HEK293 (cell line): ENCODE measurements around the gene FNDC5.
A peak's percentile ranks its signal among the peaks of the same experiment; 100 is the strongest.

Source experiments
- REPIN1 ChIP-seq: fragments of 450-650 bp; formaldehyde crosslinking; IDR thresholded peaks from 2 replicates; pipeline ENCODE4 v1.5.1; 2017; ENCODE audit warnings: missing biosample characterization, missing genetic modification characterization, low read depth
- ZNF133 ChIP-seq: fragments of 450-650 bp; formaldehyde crosslinking; IDR thresholded peaks from 2 replicates; pipeline ENCODE4 v1.5.1; 2016; ENCODE audit warnings: missing biosample characterization, missing genetic modification characterization
- ZNF239 ChIP-seq: fragments of 450-650 bp; formaldehyde crosslinking; IDR thresholded peaks from 2 replicates; pipeline ENCODE4 v1.5.1; 2016; ENCODE audit warnings: missing biosample characterization, missing genetic modification characterization
- ZNF24 ChIP-seq: fragments of 450-650 bp; formaldehyde crosslinking; IDR thresholded peaks from 2 replicates; pipeline ENCODE4 v1.5.1; 2016; ENCODE audit warnings: missing biosample characterization, missing genetic modification characterization
- ZNF274 ChIP-seq, 2 experiments: fragments of 200-500 bp in 1 of 2; fragments of 450-650 bp in 1 of 2; sonication (Bioruptor generic) in 1 of 2; formaldehyde crosslinking in 1 of 2; IDR thresholded peaks; 2 replicates each; pipeline versions ENCODE4 v1.5.1 to v1.6.1; 2014 to 2016; ENCODE audit warnings: borderline replicate concordance in 1 of 2, inconsistent platforms in 1 of 2, low read length in 1 of 2, missing biosample characterization in 1 of 2, missing genetic modification characterization in 1 of 2
- ZNF335 ChIP-seq: fragments of 450-650 bp; formaldehyde crosslinking; conservative IDR thresholded peaks from 2 replicates; pipeline ENCODE4 v1.5.1; 2016; ENCODE audit warnings: missing biosample characterization, missing genetic modification characterization
- ZNF391 ChIP-seq: fragments of 450-650 bp; formaldehyde crosslinking; IDR thresholded peaks from 2 replicates; pipeline ENCODE4 v1.5.1; 2016; ENCODE audit warnings: low read depth, missing biosample characterization, missing genetic modification characterization, borderline replicate concordance
- ZNF433 ChIP-seq: fragments of 450-650 bp; formaldehyde crosslinking; IDR thresholded peaks from 2 replicates; pipeline ENCODE4 v1.5.1; 2016; ENCODE audit warnings: missing biosample characterization, missing genetic modification characterization, low read depth
- ZNF777 ChIP-seq: fragments of 450-650 bp; formaldehyde crosslinking; IDR thresholded peaks from 2 replicates; pipeline ENCODE4 v1.5.1; 2017; ENCODE audit warnings: missing biosample characterization, missing genetic modification characterization, borderline replicate concordance
- TF ChIP-seq, protein P1 (sequence below): fragments of 450-650 bp; formaldehyde crosslinking; IDR thresholded peaks from 2 replicates; pipeline ENCODE4 v1.5.1; 2016; ENCODE audit warnings: missing biosample characterization, missing genetic modification characterization
- TF ChIP-seq, protein P2 (sequence below): fragments of 450-650 bp; formaldehyde crosslinking; optimal IDR thresholded peaks from 2 replicates; pipeline ENCODE3; 2016; ENCODE audit warnings: missing biosample characterization, mild to moderate bottlenecking, missing genetic modification characterization
- TF ChIP-seq, protein P3 (sequence below): fragments of 450-650 bp; formaldehyde crosslinking; IDR thresholded peaks from 2 replicates; pipeline ENCODE4 v1.5.1; 2017; ENCODE audit warnings: missing biosample characterization, mild to moderate bottlenecking, missing genetic modification characterization, moderate library complexity
- TF ChIP-seq, protein P4 (sequence below): fragments of 450-650 bp; formaldehyde crosslinking; IDR thresholded peaks from 2 replicates; pipeline ENCODE4 v1.5.1; 2016; ENCODE audit warnings: missing biosample characterization, missing genetic modification characterization
- TF ChIP-seq, protein P5 (sequence below): fragments of 450-650 bp; formaldehyde crosslinking; IDR thresholded peaks from 2 replicates; pipeline ENCODE4 v1.5.1; 2017; ENCODE audit warnings: missing biosample characterization, missing genetic modification characterization

DNA sequence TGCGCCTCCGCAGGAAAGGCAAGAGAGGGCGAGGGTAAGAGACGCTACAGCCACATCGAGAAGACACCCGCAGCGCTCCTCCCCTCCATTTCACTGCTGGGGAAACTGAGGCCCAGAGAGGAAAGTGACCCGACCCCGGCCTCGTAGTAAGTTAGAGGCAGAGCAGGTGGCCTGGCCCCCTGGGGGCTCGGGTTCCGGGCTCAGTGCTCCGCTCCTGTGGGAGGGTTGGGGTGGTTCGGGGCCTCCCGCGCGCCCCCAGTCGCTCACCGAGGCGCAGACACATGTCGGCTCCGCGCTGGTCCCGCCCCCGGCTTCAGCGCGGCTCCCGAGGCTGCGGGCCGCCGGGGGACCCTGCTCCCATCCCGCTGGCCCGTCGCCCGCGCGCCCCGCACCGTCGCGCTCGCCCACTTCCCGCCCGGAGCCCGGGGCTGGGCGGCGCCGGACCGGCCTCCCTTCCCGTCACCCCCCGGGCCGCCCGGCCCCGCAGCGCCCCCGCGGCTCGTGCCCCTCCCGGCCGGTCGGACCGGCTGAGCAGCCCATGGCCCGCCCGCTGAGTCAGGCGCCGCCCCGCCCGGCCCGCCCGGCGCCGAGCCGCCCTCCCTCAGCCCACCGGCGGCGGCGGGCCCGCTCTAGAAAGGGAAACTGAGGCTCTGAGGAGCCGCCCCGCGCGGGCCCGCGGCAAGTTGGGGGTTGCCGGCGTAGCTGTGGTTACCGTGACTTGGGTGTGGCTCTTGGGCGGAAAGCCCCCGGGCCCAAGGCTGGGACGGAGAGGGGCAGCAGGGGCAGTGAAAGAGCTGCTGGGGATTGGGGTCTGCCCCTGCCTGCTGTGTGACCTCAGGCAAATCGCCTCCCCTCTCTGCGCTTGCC, 30.5 kb upstream of the FNDC5 start, which contains the start of gene TMEM54:
- TF ChIP-seq ZNF24 (tag by site-specific recombination) (no peak), REPIN1 (tag by site-specific recombination) (no peak), ZNF239 (no peak), ZNF777 (tag by site-specific recombination) (0 out of 2 replicates have a peak, but pooled peaks have one; percentile 24), ZNF335 (tag by site-specific recombination) (peak; percentile 79), ZNF133 (tag by site-specific recombination) (no peak), ZNF274 (IDR thresholded peaks at IDR 0.05; ENCODE audit: low read length) (no peak), ZNF274 (tag by site-specific recombination; IDR thresholded peaks at IDR 0.05; ENCODE audit: borderline replicate concordance) (no peak), ZNF433 (tag by site-specific recombination) (no peak), ZNF391 (tag by site-specific recombination) (no peak)
- TF ChIP-seq, protein P1, sequence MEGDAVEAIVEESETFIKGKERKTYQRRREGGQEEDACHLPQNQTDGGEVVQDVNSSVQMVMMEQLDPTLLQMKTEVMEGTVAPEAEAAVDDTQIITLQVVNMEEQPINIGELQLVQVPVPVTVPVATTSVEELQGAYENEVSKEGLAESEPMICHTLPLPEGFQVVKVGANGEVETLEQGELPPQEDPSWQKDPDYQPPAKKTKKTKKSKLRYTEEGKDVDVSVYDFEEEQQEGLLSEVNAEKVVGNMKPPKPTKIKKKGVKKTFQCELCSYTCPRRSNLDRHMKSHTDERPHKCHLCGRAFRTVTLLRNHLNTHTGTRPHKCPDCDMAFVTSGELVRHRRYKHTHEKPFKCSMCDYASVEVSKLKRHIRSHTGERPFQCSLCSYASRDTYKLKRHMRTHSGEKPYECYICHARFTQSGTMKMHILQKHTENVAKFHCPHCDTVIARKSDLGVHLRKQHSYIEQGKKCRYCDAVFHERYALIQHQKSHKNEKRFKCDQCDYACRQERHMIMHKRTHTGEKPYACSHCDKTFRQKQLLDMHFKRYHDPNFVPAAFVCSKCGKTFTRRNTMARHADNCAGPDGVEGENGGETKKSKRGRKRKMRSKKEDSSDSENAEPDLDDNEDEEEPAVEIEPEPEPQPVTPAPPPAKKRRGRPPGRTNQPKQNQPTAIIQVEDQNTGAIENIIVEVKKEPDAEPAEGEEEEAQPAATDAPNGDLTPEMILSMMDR (tag by site-specific recombination) = 0 out of 2 replicates have a peak, but pooled peaks have one; percentile 22
- TF ChIP-seq, protein P2, sequence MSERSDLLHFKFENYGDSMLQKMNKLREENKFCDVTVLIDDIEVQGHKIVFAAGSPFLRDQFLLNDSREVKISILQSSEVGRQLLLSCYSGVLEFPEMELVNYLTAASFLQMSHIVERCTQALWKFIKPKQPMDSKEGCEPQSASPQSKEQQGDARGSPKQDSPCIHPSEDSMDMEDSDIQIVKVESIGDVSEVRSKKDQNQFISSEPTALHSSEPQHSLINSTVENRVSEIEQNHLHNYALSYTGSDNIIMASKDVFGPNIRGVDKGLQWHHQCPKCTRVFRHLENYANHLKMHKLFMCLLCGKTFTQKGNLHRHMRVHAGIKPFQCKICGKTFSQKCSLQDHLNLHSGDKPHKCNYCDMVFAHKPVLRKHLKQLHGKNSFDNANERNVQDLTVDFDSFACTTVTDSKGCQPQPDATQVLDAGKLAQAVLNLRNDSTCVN = peak; percentile 63
- TF ChIP-seq, protein P3, sequence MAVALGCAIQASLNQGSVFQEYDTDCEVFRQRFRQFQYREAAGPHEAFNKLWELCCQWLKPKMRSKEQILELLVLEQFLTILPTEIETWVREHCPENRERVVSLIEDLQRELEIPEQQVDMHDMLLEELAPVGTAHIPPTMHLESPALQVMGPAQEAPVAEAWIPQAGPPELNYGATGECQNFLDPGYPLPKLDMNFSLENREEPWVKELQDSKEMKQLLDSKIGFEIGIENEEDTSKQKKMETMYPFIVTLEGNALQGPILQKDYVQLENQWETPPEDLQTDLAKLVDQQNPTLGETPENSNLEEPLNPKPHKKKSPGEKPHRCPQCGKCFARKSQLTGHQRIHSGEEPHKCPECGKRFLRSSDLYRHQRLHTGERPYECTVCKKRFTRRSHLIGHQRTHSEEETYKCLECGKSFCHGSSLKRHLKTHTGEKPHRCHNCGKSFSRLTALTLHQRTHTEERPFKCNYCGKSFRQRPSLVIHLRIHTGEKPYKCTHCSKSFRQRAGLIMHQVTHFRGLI (tag by site-specific recombination) = no peak
- TF ChIP-seq, protein P4, sequence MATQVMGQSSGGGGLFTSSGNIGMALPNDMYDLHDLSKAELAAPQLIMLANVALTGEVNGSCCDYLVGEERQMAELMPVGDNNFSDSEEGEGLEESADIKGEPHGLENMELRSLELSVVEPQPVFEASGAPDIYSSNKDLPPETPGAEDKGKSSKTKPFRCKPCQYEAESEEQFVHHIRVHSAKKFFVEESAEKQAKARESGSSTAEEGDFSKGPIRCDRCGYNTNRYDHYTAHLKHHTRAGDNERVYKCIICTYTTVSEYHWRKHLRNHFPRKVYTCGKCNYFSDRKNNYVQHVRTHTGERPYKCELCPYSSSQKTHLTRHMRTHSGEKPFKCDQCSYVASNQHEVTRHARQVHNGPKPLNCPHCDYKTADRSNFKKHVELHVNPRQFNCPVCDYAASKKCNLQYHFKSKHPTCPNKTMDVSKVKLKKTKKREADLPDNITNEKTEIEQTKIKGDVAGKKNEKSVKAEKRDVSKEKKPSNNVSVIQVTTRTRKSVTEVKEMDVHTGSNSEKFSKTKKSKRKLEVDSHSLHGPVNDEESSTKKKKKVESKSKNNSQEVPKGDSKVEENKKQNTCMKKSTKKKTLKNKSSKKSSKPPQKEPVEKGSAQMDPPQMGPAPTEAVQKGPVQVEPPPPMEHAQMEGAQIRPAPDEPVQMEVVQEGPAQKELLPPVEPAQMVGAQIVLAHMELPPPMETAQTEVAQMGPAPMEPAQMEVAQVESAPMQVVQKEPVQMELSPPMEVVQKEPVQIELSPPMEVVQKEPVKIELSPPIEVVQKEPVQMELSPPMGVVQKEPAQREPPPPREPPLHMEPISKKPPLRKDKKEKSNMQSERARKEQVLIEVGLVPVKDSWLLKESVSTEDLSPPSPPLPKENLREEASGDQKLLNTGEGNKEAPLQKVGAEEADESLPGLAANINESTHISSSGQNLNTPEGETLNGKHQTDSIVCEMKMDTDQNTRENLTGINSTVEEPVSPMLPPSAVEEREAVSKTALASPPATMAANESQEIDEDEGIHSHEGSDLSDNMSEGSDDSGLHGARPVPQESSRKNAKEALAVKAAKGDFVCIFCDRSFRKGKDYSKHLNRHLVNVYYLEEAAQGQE (tag by site-specific recombination) = no peak
- TF ChIP-seq, protein P5, sequence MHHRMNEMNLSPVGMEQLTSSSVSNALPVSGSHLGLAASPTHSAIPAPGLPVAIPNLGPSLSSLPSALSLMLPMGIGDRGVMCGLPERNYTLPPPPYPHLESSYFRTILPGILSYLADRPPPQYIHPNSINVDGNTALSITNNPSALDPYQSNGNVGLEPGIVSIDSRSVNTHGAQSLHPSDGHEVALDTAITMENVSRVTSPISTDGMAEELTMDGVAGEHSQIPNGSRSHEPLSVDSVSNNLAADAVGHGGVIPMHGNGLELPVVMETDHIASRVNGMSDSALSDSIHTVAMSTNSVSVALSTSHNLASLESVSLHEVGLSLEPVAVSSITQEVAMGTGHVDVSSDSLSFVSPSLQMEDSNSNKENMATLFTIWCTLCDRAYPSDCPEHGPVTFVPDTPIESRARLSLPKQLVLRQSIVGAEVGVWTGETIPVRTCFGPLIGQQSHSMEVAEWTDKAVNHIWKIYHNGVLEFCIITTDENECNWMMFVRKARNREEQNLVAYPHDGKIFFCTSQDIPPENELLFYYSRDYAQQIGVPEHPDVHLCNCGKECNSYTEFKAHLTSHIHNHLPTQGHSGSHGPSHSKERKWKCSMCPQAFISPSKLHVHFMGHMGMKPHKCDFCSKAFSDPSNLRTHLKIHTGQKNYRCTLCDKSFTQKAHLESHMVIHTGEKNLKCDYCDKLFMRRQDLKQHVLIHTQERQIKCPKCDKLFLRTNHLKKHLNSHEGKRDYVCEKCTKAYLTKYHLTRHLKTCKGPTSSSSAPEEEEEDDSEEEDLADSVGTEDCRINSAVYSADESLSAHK (tag by site-specific recombination) = no peak
